MM.1S (cell line): Measurements from ENCODE around the gene TGFBR3.

Experiments used
- DNase-seq: peaks from one replicate; pipeline ENCODE4 v3.0.0-alpha.2; 2015
- H2AFZ ChIP-seq: fragments of 300-600 bp; sonication (generic); 2 replicates; pipeline ENCODE4 v1.6.0; 2016; ENCODE audit warnings: antibody characterized with exemption, low read length
- H3F3A ChIP-seq: fragments of 300-600 bp; sonication (generic); 2 replicates; pipeline ENCODE4 v1.6.1; 2016; ENCODE audit warnings: mild to moderate bottlenecking, antibody characterized with exemption, low read length, moderate library complexity, mixed read lengths; ENCODE audit not compliant: insufficient read depth
- H3K27ac ChIP-seq: fragments of 300-600 bp; sonication (generic); 2 replicates; pipeline ENCODE4 v1.5.1; 2016; ENCODE audit warnings: mild to moderate bottlenecking, low read length
- H3K27me3 ChIP-seq: fragments of 300-600 bp; sonication (generic); replicated peaks from 2 replicates; pipeline ENCODE4 v1.6.0; 2016; ENCODE audit warnings: low read length; ENCODE audit not compliant: insufficient read depth
- H3K36me3 ChIP-seq: fragments of 300-600 bp; sonication (generic); replicated peaks from 2 replicates; pipeline ENCODE4 v1.6.1; 2016; ENCODE audit warnings: mild to moderate bottlenecking, low read length, mixed read lengths; ENCODE audit not compliant: insufficient read depth
- H3K4me1 ChIP-seq: fragments of 300-600 bp; sonication (generic); 2 replicates; pipeline ENCODE4 v1.6.1; 2016; ENCODE audit warnings: low read length, mixed read lengths
- H3K4me2 ChIP-seq: fragments of 300-600 bp; sonication (generic); 2 replicates; pipeline ENCODE4 v1.6.0; 2016; ENCODE audit warnings: low read depth, low read length
- H3K4me3 ChIP-seq: fragments of 300-600 bp; sonication (generic); 2 replicates; pipeline ENCODE4 v1.5.1; 2016; ENCODE audit warnings: low read length, mixed read lengths
- H3K79me2 ChIP-seq: fragments of 300-600 bp; sonication (generic); 2 replicates; pipeline ENCODE4 v1.6.1; 2016; ENCODE audit warnings: mixed run types, low read length, mixed read lengths
- H3K9ac ChIP-seq: fragments of 300-600 bp; sonication (generic); 2 replicates; pipeline ENCODE4 v1.6.1; 2016; ENCODE audit warnings: low read length, mixed read lengths
- H3K9me2 ChIP-seq: fragments of 300-600 bp; sonication (generic); replicated peaks from 2 replicates; pipeline ENCODE4 v1.6.1; 2016; ENCODE audit warnings: mild to moderate bottlenecking, low read length, mixed read lengths; ENCODE audit not compliant: insufficient read depth
- H3K9me3 ChIP-seq: fragments of 300-600 bp; sonication (generic); replicated peaks from 2 replicates; pipeline ENCODE4 v1.6.1; 2016; ENCODE audit warnings: mild to moderate bottlenecking, low read length, mixed read lengths; ENCODE audit not compliant: insufficient read depth
- H4K20me1 ChIP-seq: fragments of 300-600 bp; sonication (generic); 2 replicates; pipeline ENCODE4 v1.6.1; 2016; ENCODE audit warnings: mild to moderate bottlenecking, low read length, moderate library complexity, mixed read lengths; ENCODE audit not compliant: insufficient read depth
- CTCF ChIP-seq: fragments of 300-600 bp; sonication (generic); IDR thresholded peaks from 2 replicates; pipeline ENCODE4 v1.5.1; 2016; ENCODE audit warnings: antibody characterized with exemption, low read length, mixed read lengths
- EZH2 ChIP-seq: fragments of 300-600 bp; sonication (generic); optimal IDR thresholded peaks from 2 replicates; pipeline ENCODE3; 2017; ENCODE audit warnings: low read depth, mild to moderate bottlenecking, antibody characterized with exemption, low read length, mixed read lengths
- EZH2phosphoT487 ChIP-seq: fragments of 300-600 bp; sonication (generic); IDR thresholded peaks from 2 replicates; pipeline ENCODE4 v1.6.1; 2018; ENCODE audit warnings: antibody characterized with exemption, low read length

The TGFBR3 gene

GRCh38 chr1:91729621-91730358 is 156.2 kb downstream of the TGFBR3 start:
- Histone ChIP-seq H3K27ac (no peak overlapping the region), H2AFZ (no peak overlapping the region), H3K9me2 (no peaks in the 10 kb centered on the region), H3K9me3 (no peaks in the 10 kb centered on the region), H3K79me2 (no peaks in the 10 kb centered on the region), H3K27me3 (no peaks in the 10 kb centered on the region), H4K20me1 (no peaks in the 10 kb centered on the region), H3K4me1 (peaks cover 14% of the 10 kb centered on the region), H3K36me3 (no peaks in the 10 kb centered on the region), H3F3A (no peaks in the 10 kb centered on the region), H3K9ac (no peak overlapping the region), H3K4me2 (no peak overlapping the region), H3K4me3 (no peak overlapping the region)
- DNase-seq = no peak
- TF ChIP-seq CTCF (no peak), EZH2phosphoT487 (no peak), EZH2 (no peak)

- no peak overlapping the region for H2AFZ ChIP-seq
- H3K9me2 ChIP-seq = no peaks in the 10 kb centered on the region
- TF ChIP-seq CTCF (no peak), EZH2phosphoT487 (no peak), EZH2 (no peak)
- no peak overlapping the region for H3K4me2 ChIP-seq
- no peaks in the 10 kb centered on the region for H4K20me1 ChIP-seq
- no peaks in the 10 kb centered on the region for H3K36me3 ChIP-seq
- H3K27me3 ChIP-seq = no peaks in the 10 kb centered on the region
- H3K27ac ChIP-seq = no peak overlapping the region
- H3F3A ChIP-seq = no peaks in the 10 kb centered on the region
- DNase-seq = no peak
- no peak overlapping the region for H3K9ac ChIP-seq
- peaks cover 14% of the 10 kb centered on the region for H3K4me1 ChIP-seq
- H3K4me3 ChIP-seq = no peak overlapping the region
- no peaks in the 10 kb centered on the region for H3K9me3 ChIP-seq
- no peaks in the 10 kb centered on the region for H3K79me2 ChIP-seq
Observed at GRCh38 chr1:91727763-91728162, 158.2 kb downstream of the TGFBR3 start.

- Histone ChIP-seq H4K20me1 (no peaks in the 10 kb centered on the region), H3K4me1 (peaks cover 2% of the 10 kb centered on the region; the same call in 1 of the 2 replicates), H3K4me2 (no peak overlapping the region), H3K4me3 (no peak overlapping the region), H3K9me2 (no peaks in the 10 kb centered on the region), H3K27ac (no peak overlapping the region), H3K79me2 (no peaks in the 10 kb centered on the region), H3K9me3 (no peaks in the 10 kb centered on the region), H3K9ac (no peak overlapping the region), H3K36me3 (no peaks in the 10 kb centered on the region), H3F3A (no peaks in the 10 kb centered on the region), H3K27me3 (no peaks in the 10 kb centered on the region), H2AFZ (no peak overlapping the region)
- no peak for DNase-seq
- TF ChIP-seq CTCF (no peak), EZH2phosphoT487 (no peak), EZH2 (no peak)
Observed at GRCh38 chr1:91725989-91726721, 159.8 kb downstream of the TGFBR3 start.
